ENCODE measurements around the gene ZNF664. TPM values are rescaled to one million over a fixed set of nuclear protein-coding genes. Genes with fewer than 3 reads are reported as not detected.

Gene ZNF664
- total and polyA plus RNA-seq, 9 of the 15 experiments (the other 6 are each of a cell fraction or from before 2014, with no cell fraction given), result 3.3 to 101 (median 63.6) TPM

- Histone ChIP-seq H3K9me1 (ENCODE audit: control insufficient read depth, insufficient read depth, low read length) (no peaks in the 10 kb centered on the region), H3K4me2 (ENCODE audit: insufficient read depth, low read length) (no peak overlapping the region), H4K20me1 (replicated peaks; ENCODE audit: control insufficient read depth, insufficient read depth, low read length) (no peaks in the 10 kb centered on the region), H3K4me3 (no peak overlapping the region), H3K36me3 (ENCODE audit: control insufficient read depth, insufficient read depth, low read length) (no peaks in the 10 kb centered on the region), H3K79me2 (ENCODE audit: control insufficient read depth, insufficient read depth, low read length) (no peaks in the 10 kb centered on the region), H3K9ac (ENCODE audit: insufficient read depth in 1 of 2, low read depth in 2 of 2, low read length in 2 of 2) (no peak overlapping the region), H3K27me3 (ENCODE audit: control insufficient read depth in 2 of 2, insufficient read depth in 2 of 2, low read length in 2 of 2) (peaks cover 15 to 34% of the 10 kb centered on the region in 2 experiments), H3K9me3 (replicated peaks; ENCODE audit: control insufficient read depth, insufficient read depth, low read depth, low read length) (no peaks in the 10 kb centered on the region), H3K4me1 (replicated peaks in 1 of 2; ENCODE audit: control insufficient read depth in 2 of 2, insufficient read depth in 2 of 2, low read length in 2 of 2) (no peaks in the 10 kb centered on the region), H3K27ac (ENCODE audit: extremely low read depth, low read depth, low read length) (no peak overlapping the region), H2AFZ (ENCODE audit: low read depth, low read length) (no peak overlapping the region)
- FAIRE-seq, result no peak
- in situ Hi-C loops (cut with MboI), result no loop called here
- CTCF ChIA-PET (ENCODE audit: low intra/inter-chr PET ratio), result no interaction called here
- POLR2A ChIA-PET, result no interaction called here
- intact Hi-C loops (cut with micrococcal nuclease), result loop anchor here (10.0 kb wide), 1 partner anchor 105 kb away; no protein-coding TSS in a partner anchor
- WGBS (ENCODE audit: insufficient coverage, low coverage, missing lambda C conversion rate), result 3% methylated on average over 3 of the region's 3 CpGs
- no peak for DNase-seq (ENCODE audit: extremely low read depth in 1 of 4, low spot score in 3 of 4)
- no peak for ATAC-seq
- no TSS peak for BruUV-seq (replicated peaks)
- TF ChIP-seq ZNF12 (CRISPR knock-in tag; IDR thresholded peaks at IDR 0.05) (peak; percentile 68; the same call in 1 of the 2 replicates), C11orf30 (IDR thresholded peaks at IDR 0.05; ENCODE audit: low read depth) (no peak)
Measured at GRCh38 chr12:124059752-124060151, 86.7 kb downstream of the ZNF664 start.

Small RNA genes within 50 kb of the gene (small RNA-seq; reads per million reads assigned to genes)
- gene AC068790.4 (not detected), gene AC068790.6 (not detected)

Other genes starting within 250 kb of the ZNF664 start
- gene DNAH10, start 210.9 kb upstream of the ZNF664 start, total RNA-seq (2014; rRNA removed), result 0.05 and 0.08 TPM in 2 replicates
- gene DNAH10, start 210.9 kb upstream of the ZNF664 start, total RNA-seq (2014; rRNA removed; fragmentation: Illumina TruSeq; extraction: Trizol), result 0.03 and 0.04 TPM in 2 replicates
- 0.04 TPM in 2 replicates for gene DNAH10, start 210.9 kb upstream of the ZNF664 start, total RNA-seq (2015; rRNA removed; fragmentation: Illumina TruSeq; extraction: Trizol)
- 0.04 and 0.07 TPM in 2 replicates for gene DNAH10, start 210.9 kb upstream of the ZNF664 start, total RNA-seq (2021)
- 0.01 and 0.06 TPM in 2 replicates for gene DNAH10, start 210.9 kb upstream of the ZNF664 start, polyA plus RNA-seq (2011; rRNA removed)
- gene DNAH10, start 210.9 kb upstream of the ZNF664 start, polyA plus RNA-seq (2014; fragmentation: Illumina TruSeq; extraction: Trizol), result 0.01 TPM in 2 replicates
- under 1 TPM in 1 of 2 experiments, not detected in 1; 0.01 TPM for gene DNAH10, start 210.9 kb upstream of the ZNF664 start, polyA plus RNA-seq (2014; fragmentation: Nextera tagmentation; extraction: Ambion mirVana)
- 0.01 TPM in 1 of 2 replicates, not detected in the other for gene DNAH10, start 210.9 kb upstream of the ZNF664 start, polyA plus RNA-seq (2014; rRNA removed)
- 1.4 TPM in 2 replicates for gene CCDC92, start 384 bp upstream of the ZNF664 start, total RNA-seq (2014; rRNA removed)
- 1.3 and 1.7 TPM in 2 replicates for gene CCDC92, start 384 bp upstream of the ZNF664 start, total RNA-seq (2014; rRNA removed; fragmentation: Illumina TruSeq; extraction: Trizol)
- gene CCDC92, start 384 bp upstream of the ZNF664 start, total RNA-seq (2015; rRNA removed; fragmentation: Illumina TruSeq; extraction: Trizol), result 1.5 and 2.1 TPM in 2 replicates
- gene CCDC92, start 384 bp upstream of the ZNF664 start, total RNA-seq (2021), result 4.0 and 5.9 TPM in 2 replicates
- gene CCDC92, start 384 bp upstream of the ZNF664 start, polyA plus RNA-seq (2011; rRNA removed), result 2.6 and 6.8 TPM in 2 replicates
- gene CCDC92, start 384 bp upstream of the ZNF664 start, polyA plus RNA-seq (2014; fragmentation: Illumina TruSeq; extraction: Trizol), result 2.6 and 3.6 TPM in 2 replicates
- under 1 TPM; 0.27 to 0.30 TPM for gene CCDC92, start 384 bp upstream of the ZNF664 start, polyA plus RNA-seq (2014; fragmentation: Nextera tagmentation; extraction: Ambion mirVana)
- gene CCDC92, start 384 bp upstream of the ZNF664 start, polyA plus RNA-seq (2014; rRNA removed), result 3.1 and 3.4 TPM in 2 replicates